ENCODE measurements around the gene NAPSA.

NAPSA gene

GRCh38 chr19:50383001-50383851, 17.8 kb upstream of the NAPSA start:
- Histone ChIP-seq H3K4me1 (ENCODE audit: low read depth, poor library complexity, severe bottlenecking) (peaks cover 11% of the 10 kb centered on the region), H3K79me2 (ENCODE audit: insufficient read depth, low read depth) (peaks cover 38% of the 10 kb centered on the region), H3K4me3 (IDR thresholded peaks at IDR 0.05; ENCODE audit: insufficient read depth, low read depth, low read length) (no peak overlapping the region), H3K36me3 (ENCODE audit: insufficient read depth) (peaks cover 13% of the 10 kb centered on the region; the same call in 1 of the 2 replicates), H3K27me3 (ENCODE audit: insufficient read depth, low read depth) (no peaks in the 10 kb centered on the region), H4K20me1 (ENCODE audit: insufficient read depth) (no peaks in the 10 kb centered on the region; the same call in 1 of the 2 replicates), H3K27ac (no peak overlapping the region), H3K4me2 (peak overlapping the region; percentile 33), H3K9ac (peak overlapping the region; percentile 82; the same call in 1 of the 2 replicates), H2AFZ (ENCODE audit: low read depth) (peak overlapping the region; percentile 27; the same call in 1 of the 2 replicates)
- TF ChIP-seq CTCF (conservative IDR thresholded peaks at IDR 0.05; ENCODE audit: low read depth, low read length) = no peak

DNA sequence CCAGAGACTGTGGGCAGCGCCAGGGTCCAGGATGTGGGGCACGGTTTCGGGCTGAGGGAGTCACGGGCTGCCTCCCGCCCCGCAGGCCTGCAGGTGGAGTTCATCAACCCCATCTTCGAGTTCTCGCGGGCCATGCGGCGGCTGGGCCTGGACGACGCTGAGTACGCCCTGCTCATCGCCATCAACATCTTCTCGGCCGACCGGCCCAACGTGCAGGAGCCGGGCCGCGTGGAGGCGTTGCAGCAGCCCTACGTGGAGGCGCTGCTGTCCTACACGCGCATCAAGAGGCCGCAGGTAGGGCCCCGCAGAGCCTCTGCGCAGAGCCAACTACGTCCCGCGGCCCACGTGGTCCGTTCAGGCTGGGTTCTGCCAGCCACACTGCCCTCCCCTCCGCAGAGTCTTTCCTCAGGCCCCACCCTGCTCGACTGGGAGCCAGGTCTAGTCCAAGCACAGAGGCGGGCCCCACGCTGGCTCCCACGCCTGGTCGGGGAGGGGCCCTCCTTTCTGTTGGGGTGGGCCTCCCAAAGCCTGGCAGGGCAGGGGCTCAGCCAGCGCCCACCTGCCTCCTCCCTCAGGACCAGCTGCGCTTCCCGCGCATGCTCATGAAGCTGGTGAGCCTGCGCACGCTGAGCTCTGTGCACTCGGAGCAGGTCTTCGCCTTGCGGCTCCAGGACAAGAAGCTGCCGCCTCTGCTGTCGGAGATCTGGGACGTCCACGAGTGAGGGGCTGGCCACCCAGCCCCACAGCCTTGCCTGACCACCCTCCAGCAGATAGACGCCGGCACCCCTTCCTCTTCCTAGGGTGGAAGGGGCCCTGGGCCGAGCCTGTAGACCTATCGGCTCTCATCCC, 16.7 kb upstream of the NAPSA start:
- Histone ChIP-seq H3K4me1 (ENCODE audit: low read depth, poor library complexity, severe bottlenecking) (peaks cover 17% of the 10 kb centered on the region), H2AFZ (ENCODE audit: low read depth) (no peak overlapping the region), H3K27ac (no peak overlapping the region), H4K20me1 (ENCODE audit: insufficient read depth) (no peaks in the 10 kb centered on the region), H3K79me2 (ENCODE audit: insufficient read depth, low read depth) (peaks cover 27% of the 10 kb centered on the region), H3K4me3 (IDR thresholded peaks at IDR 0.05; ENCODE audit: insufficient read depth, low read depth, low read length) (no peak overlapping the region), H3K27me3 (ENCODE audit: insufficient read depth, low read depth) (no peaks in the 10 kb centered on the region), H3K4me2 (no peak overlapping the region), H3K36me3 (ENCODE audit: insufficient read depth) (peaks cover 10% of the 10 kb centered on the region; the same call in 1 of the 2 replicates), H3K9ac (no peak overlapping the region)
- no peak for TF ChIP-seq CTCF (conservative IDR thresholded peaks at IDR 0.05; ENCODE audit: low read depth, low read length)

GRCh38 chr19:50380751-50381151, 15.3 kb upstream of the NAPSA start:
- peaks cover 15% of the 10 kb centered on the region for H3K79me2 ChIP-seq (ENCODE audit: insufficient read depth, low read depth)
- no peak overlapping the region for H3K4me3 ChIP-seq (IDR thresholded peaks at IDR 0.05; ENCODE audit: insufficient read depth, low read depth, low read length)
- H3K4me2 ChIP-seq = no peak overlapping the region
- TF ChIP-seq CTCF (conservative IDR thresholded peaks at IDR 0.05; ENCODE audit: low read depth, low read length) = no peak
- H3K27me3 ChIP-seq (ENCODE audit: insufficient read depth, low read depth) = no peaks in the 10 kb centered on the region
- H3K27ac ChIP-seq = no peak overlapping the region
- peaks cover 21% of the 10 kb centered on the region for H3K4me1 ChIP-seq (ENCODE audit: low read depth, poor library complexity, severe bottlenecking)
- H3K9ac ChIP-seq = no peak overlapping the region
- no peaks in the 10 kb centered on the region for H4K20me1 ChIP-seq (ENCODE audit: insufficient read depth)
- H2AFZ ChIP-seq (ENCODE audit: low read depth) = no peak overlapping the region
- H3K36me3 ChIP-seq (ENCODE audit: insufficient read depth) = peaks cover 3% of the 10 kb centered on the region; the same call in 1 of the 2 replicates

- no peak overlapping the region for H3K4me2 ChIP-seq
- no peaks in the 10 kb centered on the region for H3K27me3 ChIP-seq (ENCODE audit: insufficient read depth, low read depth)
- H3K79me2 ChIP-seq (ENCODE audit: insufficient read depth, low read depth) = peaks cover 9% of the 10 kb centered on the region
- no peak overlapping the region for H3K27ac ChIP-seq
- no peak overlapping the region for H3K4me3 ChIP-seq (IDR thresholded peaks at IDR 0.05; ENCODE audit: insufficient read depth, low read depth, low read length)
- no peaks in the 10 kb centered on the region for H4K20me1 ChIP-seq (ENCODE audit: insufficient read depth)
- H3K36me3 ChIP-seq (ENCODE audit: insufficient read depth) = peaks cover 3% of the 10 kb centered on the region; the same call in 1 of the 2 replicates
- no peak overlapping the region for H3K9ac ChIP-seq
- H3K4me1 ChIP-seq (ENCODE audit: low read depth, poor library complexity, severe bottlenecking) = peaks cover 20% of the 10 kb centered on the region
- no peak for TF ChIP-seq CTCF (conservative IDR thresholded peaks at IDR 0.05; ENCODE audit: low read depth, low read length)
- no peak overlapping the region for H2AFZ ChIP-seq (ENCODE audit: low read depth)
These were observed 14.7 kb upstream of the NAPSA start for GRCh38 chr19:50380137-50380536.
